CD4-positive, CD25-positive, alpha-beta regulatory T cell (primary cell): ENCODE data around the gene SGF29. TPM values are rescaled to one million over a fixed set of nuclear protein-coding genes. Genes with fewer than 3 reads are reported as not detected.

ENCODE experiments used
- ATAC-seq, 2 donors: fragments of 150-1000 bp; cut with Tn5 transposase; one replicate each; pipeline ENCODE4 v1.10.0; 2021; ENCODE audit warnings: low read depth in 2 of 2, moderate number of reproducible peaks in 2 of 2, moderate library complexity in 1 of 2
- DNase-seq, 3 donors: peaks; one replicate each; pipeline versions ENCODE4 v3.0.0 to v3.0.0-alpha.2; 2012 to 2022; ENCODE audit warnings: mixed read lengths in 1 of 3
- H3K27ac ChIP-seq: one replicate; pipeline ENCODE4 v1.7.0; 2013; ENCODE audit warnings: mild to moderate bottlenecking, low read length; ENCODE audit not compliant: insufficient read depth, poor library complexity, severe bottlenecking
- H3K27me3 ChIP-seq: one replicate; pipeline ENCODE4 v1.7.0; 2013; ENCODE audit warnings: low read length; ENCODE audit not compliant: control insufficient read depth, insufficient read depth
- H3K36me3 ChIP-seq: one replicate; pipeline ENCODE4 v1.7.0; 2013; ENCODE audit warnings: mild to moderate bottlenecking, low read length, moderate library complexity; ENCODE audit not compliant: control insufficient read depth, insufficient read depth
- H3K4me1 ChIP-seq: 2 replicates; pipeline ENCODE4 v1.7.0; 2013; ENCODE audit warnings: mild to moderate bottlenecking, low read length; ENCODE audit not compliant: insufficient read depth, control insufficient read depth, poor library complexity, severe bottlenecking
- H3K4me3 ChIP-seq: one replicate; pipeline ENCODE4 v1.7.0; 2013; ENCODE audit warnings: low read depth, mild to moderate bottlenecking, low read length, moderate library complexity
- H3K9me3 ChIP-seq, 2 experiments: 1 replicate in 1 of 2; 2 replicates in 1 of 2; pipeline ENCODE4 v1.7.0; 2013; ENCODE audit warnings: low read length in 2 of 2, mild to moderate bottlenecking in 1 of 2, moderate library complexity in 1 of 2; ENCODE audit not compliant: control insufficient read depth in 2 of 2
- H3K27ac Mint-ChIP-seq, 3 donors: one replicate each; pipeline ENCODE4 v1.8.0; 2020 to 2022; ENCODE audit warnings: mild to moderate bottlenecking in 3 of 3, mixed read lengths in 3 of 3, moderate library complexity in 2 of 3
- H3K27me3 Mint-ChIP-seq: one replicate; pipeline ENCODE4 v1.8.0; 2022; ENCODE audit warnings: mild to moderate bottlenecking, mixed read lengths
- H3K36me3 Mint-ChIP-seq: one replicate; pipeline ENCODE4 v1.8.0; 2020; ENCODE audit warnings: mixed read lengths
- H3K4me1 Mint-ChIP-seq, 4 donors: one replicate each; pipeline ENCODE4 v1.8.0; 2020 to 2022; ENCODE audit warnings: mixed read lengths in 4 of 4, mild to moderate bottlenecking in 1 of 4
- H3K4me3 Mint-ChIP-seq, 4 donors: one replicate each; pipeline ENCODE4 v1.8.0; 2020 to 2022; ENCODE audit warnings: mild to moderate bottlenecking in 4 of 4, mixed read lengths in 4 of 4, moderate library complexity in 3 of 4
- H3K9me3 Mint-ChIP-seq, 7 donors: one replicate each; pipeline ENCODE4 v1.8.0; 2020 to 2022; ENCODE audit warnings: mixed read lengths in 7 of 7, mild to moderate bottlenecking in 3 of 7, moderate library complexity in 2 of 7
- polyA plus RNA-seq, 4 donors: library from polyadenylated mRNA; unstranded; fragments of 300-500 nt; fragmentation: Illumina TruSeq; gene quantifications; one replicate each; pipeline ENCODE4 v1.2.3, GENCODE V29; 2021
- total RNA-seq: library from RNA; stranded (reverse); gene quantifications from one replicate; pipeline ENCODE4 v1.2.3, GENCODE V29; 2022

The SGF29 gene
- total and polyA plus RNA-seq, 5 donors from 2014 or later: 43.4 to 97.5 (median 65.5) TPM

DNA sequence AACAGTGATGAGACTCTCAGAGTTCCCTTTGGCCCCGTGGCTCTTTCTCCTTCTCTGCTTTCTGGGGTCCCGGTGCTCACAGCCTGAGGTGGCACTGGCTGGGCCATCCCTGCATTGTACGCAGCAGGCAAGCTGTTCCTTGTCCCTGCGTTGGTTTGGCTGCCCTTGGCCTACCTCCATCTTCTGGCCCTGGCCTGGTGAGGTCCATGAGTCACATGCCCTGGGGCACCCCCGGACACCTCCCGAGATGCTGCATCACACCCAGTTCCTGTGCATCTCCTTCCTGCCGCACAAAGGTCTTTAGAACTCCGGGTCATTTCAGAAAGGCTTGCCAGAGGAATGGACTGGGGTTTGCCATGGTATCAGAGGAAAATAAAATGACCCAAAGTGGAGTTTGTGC lies 33.7 kb downstream of the SGF29 start:
- Mint-ChIP-seq H3K36me3 (peaks cover 48% of the 10 kb centered on the region), H3K27me3 (no peaks in the 10 kb centered on the region), H3K9me3 (no peaks in the 10 kb centered on the region), H3K4me1 (no peaks in the 10 kb centered on the region), H3K27ac (peak overlapping the region in 1 of 3 donors; percentile 6), H3K4me3 (no peak overlapping the region)
- Histone ChIP-seq H3K36me3 (peaks cover 74% of the 10 kb centered on the region), H3K4me1 (no peaks in the 10 kb centered on the region), H3K27ac (no peak overlapping the region), H3K9me3 (no peaks in the 10 kb centered on the region), H3K27me3 (no peaks in the 10 kb centered on the region), H3K4me3 (no peak overlapping the region)
- DNase-seq (no peak), ATAC-seq (no peak)

GRCh38 chr16:28589069-28589468 lies 35.3 kb downstream of the SGF29 start:
- no peak overlapping the region for H3K27ac Mint-ChIP-seq

DNA sequence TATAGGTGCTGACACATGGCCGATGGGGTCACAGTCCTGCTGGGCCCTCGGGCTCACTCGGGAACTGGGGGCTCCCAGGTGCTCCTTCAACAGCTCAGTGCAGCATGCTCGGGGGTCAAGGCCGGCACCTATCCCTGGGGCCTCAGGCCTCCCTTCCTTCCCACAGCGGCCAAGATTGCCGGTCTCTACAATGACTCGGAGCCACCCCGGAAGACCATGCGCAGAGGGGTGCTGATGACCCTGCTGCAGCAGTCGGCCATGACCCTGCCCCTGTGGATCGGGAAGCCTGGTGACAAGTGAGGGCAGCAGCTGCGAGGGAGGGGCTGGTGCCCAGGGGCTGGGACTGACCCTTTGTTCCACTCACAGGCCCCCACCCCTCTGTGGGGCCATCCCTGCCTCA lies 36.2 kb downstream of the SGF29 start:
- H3K4me3 ChIP-seq: no peak overlapping the region
- no peaks in the 10 kb centered on the region for H3K4me1 ChIP-seq
- H3K27me3 ChIP-seq: no peaks in the 10 kb centered on the region
- DNase-seq (no peak), ATAC-seq (no peak)
- Mint-ChIP-seq H3K4me1 (peaks cover 0 to 3% (median 1%) of the 10 kb centered on the region in 4 donors), H3K9me3 (no peaks in the 10 kb centered on the region), H3K36me3 (peaks cover 37% of the 10 kb centered on the region), H3K27me3 (no peaks in the 10 kb centered on the region), H3K4me3 (no peak overlapping the region), H3K27ac (no peak overlapping the region)
- H3K27ac ChIP-seq: no peak overlapping the region
- H3K9me3 ChIP-seq: no peaks in the 10 kb centered on the region
- peaks cover 60% of the 10 kb centered on the region for H3K36me3 ChIP-seq

More at GRCh38 chr16:28589069-28589468, 35.3 kb downstream of the SGF29 start:
- Histone ChIP-seq H3K27ac (no peak overlapping the region), H3K27me3 (no peaks in the 10 kb centered on the region), H3K4me3 (no peak overlapping the region), H3K9me3 (no peaks in the 10 kb centered on the region), H3K4me1 (no peaks in the 10 kb centered on the region), H3K36me3 (peaks cover 63% of the 10 kb centered on the region)
- Mint-ChIP-seq H3K9me3 (no peaks in the 10 kb centered on the region), H3K4me1 (peaks cover 0 to 3% (median 1%) of the 10 kb centered on the region in 4 donors), H3K27me3 (no peaks in the 10 kb centered on the region), H3K4me3 (no peak overlapping the region), H3K36me3 (peaks cover 41% of the 10 kb centered on the region)
- DNase-seq (no peak), ATAC-seq (no peak)

DNA sequence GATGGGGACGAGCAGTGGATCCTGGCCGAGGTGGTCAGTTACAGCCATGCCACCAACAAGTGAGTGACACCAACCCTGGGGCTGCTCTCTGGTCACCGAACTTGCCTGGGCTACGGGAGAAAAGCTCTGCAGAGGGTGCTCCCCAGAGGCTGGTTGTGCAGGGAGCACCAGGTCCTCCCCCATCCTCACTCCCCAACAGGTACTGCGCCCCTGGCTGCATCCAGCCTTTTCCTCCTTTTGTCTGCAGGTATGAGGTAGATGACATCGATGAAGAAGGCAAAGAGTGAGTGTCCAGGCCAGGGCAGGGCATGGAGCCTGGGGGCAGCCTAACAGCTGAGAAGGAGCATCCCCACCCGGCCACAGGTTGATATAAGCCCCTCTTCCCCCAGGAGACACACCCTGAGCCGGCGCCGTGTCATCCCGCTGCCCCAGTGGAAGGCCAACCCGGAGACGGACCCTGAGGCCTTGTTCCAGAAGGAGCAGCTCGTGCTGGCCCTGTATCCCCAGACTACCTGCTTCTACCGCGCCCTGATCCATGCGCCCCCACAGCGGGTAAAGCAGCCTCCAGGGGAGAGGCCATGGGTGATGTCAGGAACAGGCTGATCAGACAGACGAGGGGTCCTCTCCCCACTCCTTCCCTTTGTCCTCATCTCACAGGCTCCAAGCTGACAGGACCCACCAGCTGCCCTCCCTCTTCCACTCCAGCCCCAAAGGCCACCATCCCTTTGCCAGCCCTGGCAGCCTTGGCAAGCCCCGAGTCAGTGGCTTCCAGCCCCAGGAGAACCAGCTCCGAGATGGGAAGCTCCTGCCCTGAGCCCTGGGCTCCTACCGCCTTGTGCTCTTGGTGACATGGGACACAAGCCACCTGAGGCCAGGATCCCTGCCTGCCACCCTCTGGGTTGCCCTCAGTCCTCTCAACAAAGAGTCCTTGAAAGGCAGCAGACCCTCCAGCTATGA lies 36.9 kb downstream of the SGF29 start:
- Histone ChIP-seq H3K27ac (no peak overlapping the region), H3K4me1 (no peaks in the 10 kb centered on the region), H3K36me3 (peaks cover 53% of the 10 kb centered on the region), H3K4me3 (no peak overlapping the region), H3K27me3 (no peaks in the 10 kb centered on the region), H3K9me3 (no peaks in the 10 kb centered on the region)
- ATAC-seq: no peak
- Mint-ChIP-seq H3K4me1 (peaks cover 0 to 3% (median 1%) of the 10 kb centered on the region in 4 donors), H3K36me3 (peaks cover 31% of the 10 kb centered on the region), H3K27me3 (no peaks in the 10 kb centered on the region), H3K9me3 (no peaks in the 10 kb centered on the region), H3K4me3 (no peak overlapping the region), H3K27ac (no peak overlapping the region)
- DNase-seq: no peak

GRCh38 chr16:28591355-28591754 lies 37.6 kb downstream of the SGF29 start:
- Histone ChIP-seq H3K4me3 (no peak overlapping the region), H3K27ac (no peak overlapping the region), H3K27me3 (no peaks in the 10 kb centered on the region), H3K9me3 (no peaks in the 10 kb centered on the region), H3K4me1 (no peaks in the 10 kb centered on the region), H3K36me3 (peaks cover 48% of the 10 kb centered on the region)
- ATAC-seq (no peak), DNase-seq (no peak)
- Mint-ChIP-seq H3K4me1 (peaks cover 0 to 3% (median 1%) of the 10 kb centered on the region in 4 donors), H3K4me3 (no peak overlapping the region), H3K27ac (peak overlapping the region in 1 of 3 donors; percentile 14), H3K9me3 (no peaks in the 10 kb centered on the region), H3K27me3 (no peaks in the 10 kb centered on the region), H3K36me3 (peaks cover 30% of the 10 kb centered on the region)

- Mint-ChIP-seq H3K4me3 (no peak overlapping the region), H3K9me3 (no peaks in the 10 kb centered on the region), H3K27me3 (no peaks in the 10 kb centered on the region), H3K27ac (peak overlapping the region in 2 of 3 donors; percentile 49 to 79), H3K36me3 (peaks cover 24% of the 10 kb centered on the region), H3K4me1 (peaks cover 0 to 3% (median 1%) of the 10 kb centered on the region in 4 donors)
- no peak for ATAC-seq
- H3K4me1 ChIP-seq: no peaks in the 10 kb centered on the region
- H3K27me3 ChIP-seq: no peaks in the 10 kb centered on the region
- H3K27ac ChIP-seq: no peak overlapping the region
- peaks cover 38% of the 10 kb centered on the region for H3K36me3 ChIP-seq
- no peaks in the 10 kb centered on the region for H3K9me3 ChIP-seq
- H3K4me3 ChIP-seq: no peak overlapping the region
- DNase-seq: no peak
Observed at GRCh38 chr16:28592511-28592910, 38.8 kb downstream of the SGF29 start.

DNA sequence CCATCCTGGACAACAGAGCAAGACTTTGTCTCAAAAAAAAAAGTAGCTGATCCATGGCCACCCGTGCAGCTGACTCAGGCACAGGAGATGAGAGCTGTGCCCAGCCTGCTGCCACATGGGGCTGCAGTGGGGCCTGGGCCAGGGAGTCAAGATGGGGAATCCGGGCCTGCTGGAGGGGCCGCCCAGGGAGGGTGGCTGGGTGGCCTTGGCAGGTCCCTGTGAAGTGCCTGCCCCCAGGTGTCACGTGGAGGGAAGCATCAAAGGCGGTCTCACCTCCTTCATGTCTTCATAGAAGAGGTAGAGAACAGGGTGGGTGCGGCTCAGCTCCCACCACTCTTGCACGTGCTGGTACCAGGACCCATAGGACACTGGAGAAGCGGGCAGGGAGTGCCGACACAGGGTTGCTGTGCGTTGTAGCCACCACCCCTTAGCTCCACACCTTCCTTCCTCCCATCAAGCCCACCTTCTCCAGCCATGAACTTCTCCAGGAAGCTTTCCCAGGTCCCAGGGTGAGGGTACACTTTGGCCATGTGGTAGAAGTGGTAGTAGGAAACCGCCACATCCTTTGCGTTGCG lies 39.3 kb downstream of the SGF29 start:
- Histone ChIP-seq H3K27me3 (no peaks in the 10 kb centered on the region), H3K9me3 (no peaks in the 10 kb centered on the region), H3K4me1 (no peaks in the 10 kb centered on the region), H3K4me3 (no peak overlapping the region), H3K27ac (no peak overlapping the region), H3K36me3 (peaks cover 36% of the 10 kb centered on the region)
- H3K4me3 Mint-ChIP-seq: no peak overlapping the region
- peaks cover 0 to 5% (median 2%) of the 10 kb centered on the region in 4 donors for H3K4me1 Mint-ChIP-seq
- H3K27me3 Mint-ChIP-seq: no peaks in the 10 kb centered on the region
- DNase-seq: no peak
- peak overlapping the region; percentile 49 to 89 (median 86) for H3K27ac Mint-ChIP-seq
- H3K36me3 Mint-ChIP-seq: peaks cover 24% of the 10 kb centered on the region
- no peaks in the 10 kb centered on the region for H3K9me3 Mint-ChIP-seq
- no peak for ATAC-seq
